NCI-H2107 treated with DMSO at 0.1 percent for 48 hours (cell line): Measurements from ENCODE around the gene RASSF8.

ENCODE experiments used
- DNase-seq: peaks from one replicate; lab custom pipeline; 2025; ENCODE audit not compliant: unreplicated experiment; lab: John Stamatoyannopoulos, UW

The RASSF8 gene

DNA sequence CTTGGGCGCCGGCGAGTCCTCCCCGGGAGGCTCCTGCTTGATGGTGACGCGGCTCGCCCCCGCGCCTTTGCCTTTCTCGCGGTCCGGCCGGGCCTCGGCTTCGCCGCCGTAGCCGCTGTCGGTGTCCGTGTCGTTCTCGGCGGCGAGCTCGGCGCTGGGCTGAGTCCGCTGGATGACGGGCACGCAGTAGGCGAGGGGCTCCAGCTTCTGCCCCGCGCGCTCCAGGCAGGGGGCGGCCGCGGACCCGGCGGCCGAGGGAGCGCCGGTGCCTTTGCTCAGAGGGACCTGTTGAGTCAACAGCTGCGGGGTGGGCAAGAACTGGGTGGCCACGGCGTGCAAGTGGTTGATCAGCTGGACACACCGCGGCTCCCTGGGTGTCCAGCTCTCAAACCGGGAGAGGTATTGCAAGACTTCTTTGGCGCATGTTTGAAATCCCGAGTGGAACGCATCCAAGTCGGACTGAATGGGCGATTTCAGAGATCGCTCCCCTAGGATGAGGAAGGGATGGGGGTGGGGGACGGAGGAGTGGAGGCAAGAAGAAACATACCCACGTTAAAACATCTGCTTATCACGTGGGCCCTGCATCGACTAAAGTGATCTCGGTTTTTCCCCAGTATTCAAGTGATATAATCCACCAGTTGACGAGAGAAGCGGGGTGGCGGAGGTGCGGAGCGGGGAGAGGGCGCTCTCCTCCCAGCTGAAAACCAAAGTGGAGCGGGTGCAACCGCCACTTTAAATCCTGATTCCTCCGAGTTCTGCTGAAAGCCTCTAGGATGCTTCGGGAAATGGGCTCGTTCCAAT is 164.4 kb downstream of the RASSF8 start:
- DNase-seq, result no peak

DNA sequence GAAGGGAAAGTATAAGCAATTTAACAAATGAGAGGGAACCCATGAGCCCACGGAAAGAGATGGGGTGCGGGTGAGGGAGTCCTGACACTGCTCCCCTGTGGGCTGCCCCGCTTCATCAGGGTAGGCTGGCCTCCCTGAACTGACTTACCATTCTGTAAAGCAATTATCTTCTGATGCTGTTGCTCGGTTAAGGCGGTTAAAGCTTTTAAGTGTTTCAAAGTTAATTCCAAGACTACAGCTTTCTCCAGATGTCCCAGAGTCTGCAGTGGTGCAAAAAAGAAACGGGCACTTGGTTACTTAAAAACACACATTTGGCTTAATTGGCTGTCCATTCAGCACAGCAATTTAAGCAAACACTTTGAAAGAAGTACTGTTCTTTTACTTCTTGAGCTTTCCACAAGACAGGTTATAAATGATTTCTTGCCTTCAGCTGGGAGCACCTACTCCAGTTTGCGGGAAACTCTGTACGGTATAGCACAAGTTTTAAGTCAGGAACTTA is 165.0 kb downstream of the RASSF8 start:
- DNase-seq, result no peak

DNA sequence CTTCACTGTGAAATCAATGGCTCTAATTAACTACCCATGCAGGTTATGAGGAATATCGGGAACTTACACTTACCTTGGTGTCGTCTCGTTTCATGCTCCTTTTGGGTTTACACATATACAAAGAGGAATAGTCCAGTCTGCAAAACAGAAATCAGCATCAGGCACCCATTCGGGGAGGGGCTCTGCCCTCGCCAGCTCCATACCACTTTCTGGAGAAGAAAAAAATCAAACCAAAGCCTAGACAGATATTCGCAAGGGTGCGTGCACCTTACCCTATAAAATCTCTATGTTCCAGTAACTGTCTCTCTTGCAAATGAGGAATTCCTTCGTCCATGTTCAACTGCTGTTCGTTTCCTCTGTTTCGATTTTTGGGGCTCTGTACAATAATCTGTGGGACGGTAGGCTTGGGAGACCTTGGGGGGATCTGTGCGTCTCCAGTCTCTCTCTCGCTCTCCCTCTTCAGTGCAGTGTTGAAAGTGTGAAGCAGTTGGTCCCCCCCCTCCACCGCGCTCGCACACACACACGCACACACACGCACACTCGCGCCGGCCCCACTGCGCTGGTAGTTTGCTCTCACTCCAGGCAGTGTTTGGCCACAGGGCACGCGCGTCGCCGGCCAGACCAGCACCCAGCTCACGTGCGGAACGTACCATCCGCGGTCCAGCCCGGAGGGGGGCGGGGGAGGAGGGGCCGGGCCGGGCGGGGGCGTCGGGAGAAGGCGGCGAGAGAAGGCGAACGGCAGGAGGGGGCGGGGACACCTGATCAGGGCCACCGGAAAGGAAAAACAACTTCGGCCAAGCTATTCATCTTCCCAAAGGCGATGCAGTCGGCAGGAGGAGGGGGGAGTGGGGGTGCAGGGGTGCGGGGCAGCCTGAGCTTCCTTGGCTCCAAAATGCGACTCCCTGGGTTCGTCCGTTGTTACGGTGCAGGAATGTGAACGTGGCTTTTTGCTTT is 166.2 kb downstream of the RASSF8 start, which contains the start of gene BHLHE41:
Gene BHLHE41, minus strand, starts transcription at position 592 of the 954 bp plus-strand sequence. Its CDS starts 258 bp downstream, at position 334.
- DNase-seq, result no peak

DNA sequence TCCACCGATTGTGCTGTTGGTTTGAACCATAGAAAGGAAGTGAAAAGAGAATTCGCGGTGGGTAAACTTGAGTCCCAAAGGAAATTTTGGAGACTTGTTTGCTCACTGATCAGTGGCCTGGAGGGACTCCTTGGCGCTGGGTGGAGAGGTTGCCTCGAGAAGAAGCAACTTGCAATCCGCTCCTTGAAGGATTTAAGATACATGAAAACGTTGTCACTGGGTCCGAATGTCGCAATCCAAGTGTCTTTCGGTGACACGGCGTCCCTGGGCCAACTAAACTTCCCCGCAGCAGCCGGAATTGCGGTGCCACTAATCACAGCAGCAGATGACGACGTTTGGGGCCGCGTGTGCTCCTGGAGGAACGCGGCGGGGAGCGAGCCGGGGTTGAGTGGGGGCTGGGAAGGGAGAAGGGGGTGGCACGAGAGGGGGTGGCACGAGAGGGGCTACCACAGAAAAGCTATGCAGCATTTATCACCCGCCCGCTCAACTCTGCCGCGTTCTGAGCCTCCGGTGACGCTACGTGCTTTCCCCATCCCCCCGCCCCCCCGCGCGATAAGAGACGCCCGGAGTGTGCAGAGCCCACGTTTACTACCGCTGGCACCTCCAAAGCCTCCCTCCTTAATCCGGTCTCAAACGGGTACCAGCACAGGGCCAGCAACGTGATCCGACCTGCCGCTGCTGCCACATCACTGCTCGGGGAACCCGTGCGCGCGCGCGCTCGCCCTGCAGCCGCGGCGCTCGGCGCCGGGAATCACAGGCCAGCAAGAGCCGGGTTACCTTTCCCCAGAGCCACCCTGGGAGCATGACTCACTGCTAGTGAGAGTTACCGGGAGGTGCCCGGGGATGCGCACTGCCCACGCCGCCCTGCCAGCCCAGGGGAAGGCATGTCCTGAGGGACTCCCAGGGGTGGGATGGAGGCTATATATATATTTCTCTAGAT is 167.2 kb downstream of the RASSF8 start:
- DNase-seq, result no peak

DNA sequence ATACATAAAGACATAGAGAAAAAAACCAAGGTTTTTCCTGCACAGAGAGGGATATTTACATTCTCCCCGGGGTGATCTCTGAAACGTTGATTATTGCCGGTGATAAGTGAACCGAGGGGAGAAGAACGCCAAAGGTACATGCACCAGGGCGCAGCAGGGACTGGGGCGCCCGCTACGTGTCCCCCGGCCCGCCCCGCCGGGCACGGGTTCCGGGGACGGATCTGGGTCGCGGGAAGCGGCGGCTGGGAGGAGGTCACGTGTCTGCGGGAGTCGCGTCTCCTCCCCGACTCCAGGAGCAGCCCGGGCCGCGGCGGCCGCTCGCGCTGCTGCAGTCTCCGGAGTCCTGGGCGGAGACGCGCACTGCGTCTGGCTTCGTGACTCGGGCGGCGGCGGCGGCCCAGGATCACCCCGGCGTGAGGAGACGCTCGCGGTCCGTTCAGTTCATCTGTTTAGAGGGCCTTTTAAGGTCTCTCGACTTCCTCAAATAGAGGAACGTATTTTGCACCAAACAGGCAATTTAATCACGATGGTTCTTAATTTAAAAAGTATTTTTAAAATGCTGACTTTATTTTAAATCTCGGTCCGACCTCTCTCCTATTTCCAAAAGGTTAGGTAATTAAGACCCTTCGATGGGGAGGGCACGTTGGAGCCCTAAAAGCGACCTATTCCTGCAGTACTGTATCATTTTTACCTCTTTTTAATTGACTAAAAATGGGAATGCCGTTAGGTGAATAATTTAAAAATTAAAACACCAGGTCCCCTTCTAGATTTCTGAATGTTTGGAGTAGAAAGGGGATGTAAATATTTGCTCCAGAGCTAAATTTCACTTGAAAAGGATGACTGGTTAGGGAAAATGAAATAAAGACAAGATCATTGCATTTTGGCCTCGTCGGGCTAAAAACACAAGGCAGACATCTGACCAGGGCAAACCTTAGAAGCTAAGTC is 168.1 kb downstream of the RASSF8 start:
- no peak for DNase-seq

DNA sequence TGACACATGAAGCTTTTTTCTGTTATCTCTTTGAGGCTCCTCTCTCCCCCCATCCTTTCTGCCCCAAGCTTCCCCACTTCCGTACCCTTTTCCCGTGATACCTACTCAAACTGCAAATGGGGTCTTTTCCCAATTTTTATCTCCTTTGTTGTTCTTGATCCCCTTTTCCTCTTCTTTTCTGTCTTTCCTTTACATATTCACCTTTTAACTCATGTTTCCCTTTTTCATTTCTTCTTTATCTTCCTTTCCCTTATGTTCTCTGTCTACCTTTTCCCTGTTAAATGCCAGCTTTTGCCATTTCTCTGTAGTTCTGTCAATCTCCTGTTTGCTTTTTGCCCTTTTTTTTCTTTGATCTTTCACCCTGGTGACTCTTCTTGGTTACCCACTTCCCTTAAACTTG is 168.9 kb downstream of the RASSF8 start:
- DNase-seq, result no peak

DNA sequence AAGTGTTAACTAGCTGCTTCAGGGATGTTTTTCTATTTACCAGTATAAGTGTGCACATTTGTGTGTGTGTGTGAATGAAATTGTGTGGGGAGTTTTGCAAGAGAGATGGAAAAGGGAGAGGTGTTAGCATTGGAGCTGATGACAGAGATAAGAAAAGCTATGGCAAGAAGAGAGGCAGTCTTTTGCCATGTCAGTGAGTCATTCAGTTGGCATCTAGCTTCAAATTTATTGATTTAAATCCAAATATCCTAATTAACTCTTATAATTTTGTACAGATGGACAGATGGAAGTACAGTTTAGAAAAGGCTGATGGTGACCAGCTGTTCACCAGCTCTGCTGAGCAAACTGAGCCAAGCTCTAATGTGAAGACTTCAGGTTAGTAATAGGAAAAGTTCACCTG is 169.7 kb downstream of the RASSF8 start:
- no peak for DNase-seq
